Measurements from ENCODE around the gene CRYBB2.
"Not testable (repeated sequence)": the region's sequence is repeated elsewhere in the genome, so short reads cannot be mapped to it uniquely, and the experiment has no call there.

CRYBB2 gene

GRCh38 chr22:25238058-25238457 lies 18.6 kb downstream of the CRYBB2 start:
- not testable (repeated sequence) for H3K27ac Mint-ChIP-seq; ATAC-seq; DNase-seq (ENCODE audit: low spot score in 2 of 2); H3K9me3 Mint-ChIP-seq; H3K36me3 Mint-ChIP-seq; H3K4me3 Mint-ChIP-seq
- peaks cover 11% of the 10 kb centered on the region for H3K4me1 Mint-ChIP-seq

GRCh38 chr22:25255169-25255568 lies 35.7 kb downstream of the CRYBB2 start:
- H3K4me3 Mint-ChIP-seq; H3K27ac Mint-ChIP-seq; H3K9me3 Mint-ChIP-seq; H3K4me1 Mint-ChIP-seq; ATAC-seq; H3K36me3 Mint-ChIP-seq; DNase-seq (ENCODE audit: low spot score in 2 of 2): not testable (repeated sequence)

GRCh38 chr22:25267567-25267966 lies 48.1 kb downstream of the CRYBB2 start:
- not testable (repeated sequence) for H3K27ac Mint-ChIP-seq; H3K9me3 Mint-ChIP-seq; ATAC-seq; H3K4me1 Mint-ChIP-seq; H3K36me3 Mint-ChIP-seq; DNase-seq (ENCODE audit: low spot score in 2 of 2); H3K4me3 Mint-ChIP-seq

- not testable (repeated sequence) for H3K27ac Mint-ChIP-seq; DNase-seq (ENCODE audit: low spot score in 2 of 2); H3K4me3 Mint-ChIP-seq; H3K9me3 Mint-ChIP-seq; ATAC-seq; H3K36me3 Mint-ChIP-seq; H3K4me1 Mint-ChIP-seq
Measured at GRCh38 chr22:25268902-25269301, 49.5 kb downstream of the CRYBB2 start.

GRCh38 chr22:25270061-25270460 lies 50.6 kb downstream of the CRYBB2 start:
- DNase-seq (ENCODE audit: low spot score in 2 of 2); H3K27ac Mint-ChIP-seq; H3K9me3 Mint-ChIP-seq; H3K36me3 Mint-ChIP-seq; H3K4me1 Mint-ChIP-seq; H3K4me3 Mint-ChIP-seq; ATAC-seq: not testable (repeated sequence)

- H3K27ac Mint-ChIP-seq; H3K4me1 Mint-ChIP-seq; H3K36me3 Mint-ChIP-seq; DNase-seq (ENCODE audit: low spot score in 2 of 2); ATAC-seq; H3K9me3 Mint-ChIP-seq; H3K4me3 Mint-ChIP-seq: not testable (repeated sequence)
Measured at GRCh38 chr22:25273231-25273630, 53.8 kb downstream of the CRYBB2 start.

GRCh38 chr22:25273928-25274327 lies 54.5 kb downstream of the CRYBB2 start:
- not testable (repeated sequence) for H3K4me1 Mint-ChIP-seq; H3K4me3 Mint-ChIP-seq; H3K36me3 Mint-ChIP-seq; H3K27ac Mint-ChIP-seq; H3K9me3 Mint-ChIP-seq; ATAC-seq; DNase-seq (ENCODE audit: low spot score in 2 of 2)

GRCh38 chr22:25280118-25280517 lies 60.7 kb downstream of the CRYBB2 start:
- not testable (repeated sequence) for H3K27ac Mint-ChIP-seq; DNase-seq (ENCODE audit: low spot score in 2 of 2); H3K4me3 Mint-ChIP-seq; H3K9me3 Mint-ChIP-seq; ATAC-seq; H3K36me3 Mint-ChIP-seq
- peaks cover 13% of the 10 kb centered on the region for H3K4me1 Mint-ChIP-seq
